ENCODE data around the gene IREB2. TPM values are rescaled to one million over a fixed set of nuclear protein-coding genes. Genes with fewer than 3 reads are reported as not detected.

IREB2 gene
- total and polyA plus RNA-seq, 2 experiments from 2014 or later: 23.4 to 68.4 TPM

GRCh38 chr15:78533331-78533730 is 95.3 kb downstream of the IREB2 start (continued):
- TF ChIP-seq, protein P1, sequence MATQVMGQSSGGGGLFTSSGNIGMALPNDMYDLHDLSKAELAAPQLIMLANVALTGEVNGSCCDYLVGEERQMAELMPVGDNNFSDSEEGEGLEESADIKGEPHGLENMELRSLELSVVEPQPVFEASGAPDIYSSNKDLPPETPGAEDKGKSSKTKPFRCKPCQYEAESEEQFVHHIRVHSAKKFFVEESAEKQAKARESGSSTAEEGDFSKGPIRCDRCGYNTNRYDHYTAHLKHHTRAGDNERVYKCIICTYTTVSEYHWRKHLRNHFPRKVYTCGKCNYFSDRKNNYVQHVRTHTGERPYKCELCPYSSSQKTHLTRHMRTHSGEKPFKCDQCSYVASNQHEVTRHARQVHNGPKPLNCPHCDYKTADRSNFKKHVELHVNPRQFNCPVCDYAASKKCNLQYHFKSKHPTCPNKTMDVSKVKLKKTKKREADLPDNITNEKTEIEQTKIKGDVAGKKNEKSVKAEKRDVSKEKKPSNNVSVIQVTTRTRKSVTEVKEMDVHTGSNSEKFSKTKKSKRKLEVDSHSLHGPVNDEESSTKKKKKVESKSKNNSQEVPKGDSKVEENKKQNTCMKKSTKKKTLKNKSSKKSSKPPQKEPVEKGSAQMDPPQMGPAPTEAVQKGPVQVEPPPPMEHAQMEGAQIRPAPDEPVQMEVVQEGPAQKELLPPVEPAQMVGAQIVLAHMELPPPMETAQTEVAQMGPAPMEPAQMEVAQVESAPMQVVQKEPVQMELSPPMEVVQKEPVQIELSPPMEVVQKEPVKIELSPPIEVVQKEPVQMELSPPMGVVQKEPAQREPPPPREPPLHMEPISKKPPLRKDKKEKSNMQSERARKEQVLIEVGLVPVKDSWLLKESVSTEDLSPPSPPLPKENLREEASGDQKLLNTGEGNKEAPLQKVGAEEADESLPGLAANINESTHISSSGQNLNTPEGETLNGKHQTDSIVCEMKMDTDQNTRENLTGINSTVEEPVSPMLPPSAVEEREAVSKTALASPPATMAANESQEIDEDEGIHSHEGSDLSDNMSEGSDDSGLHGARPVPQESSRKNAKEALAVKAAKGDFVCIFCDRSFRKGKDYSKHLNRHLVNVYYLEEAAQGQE (IDR thresholded peaks at IDR 0.05; ENCODE audit: unreplicated experiment): no peak
- no peak for TF ChIP-seq ETS1 (IDR thresholded peaks at IDR 0.05)
- TF ChIP-seq, protein P2, sequence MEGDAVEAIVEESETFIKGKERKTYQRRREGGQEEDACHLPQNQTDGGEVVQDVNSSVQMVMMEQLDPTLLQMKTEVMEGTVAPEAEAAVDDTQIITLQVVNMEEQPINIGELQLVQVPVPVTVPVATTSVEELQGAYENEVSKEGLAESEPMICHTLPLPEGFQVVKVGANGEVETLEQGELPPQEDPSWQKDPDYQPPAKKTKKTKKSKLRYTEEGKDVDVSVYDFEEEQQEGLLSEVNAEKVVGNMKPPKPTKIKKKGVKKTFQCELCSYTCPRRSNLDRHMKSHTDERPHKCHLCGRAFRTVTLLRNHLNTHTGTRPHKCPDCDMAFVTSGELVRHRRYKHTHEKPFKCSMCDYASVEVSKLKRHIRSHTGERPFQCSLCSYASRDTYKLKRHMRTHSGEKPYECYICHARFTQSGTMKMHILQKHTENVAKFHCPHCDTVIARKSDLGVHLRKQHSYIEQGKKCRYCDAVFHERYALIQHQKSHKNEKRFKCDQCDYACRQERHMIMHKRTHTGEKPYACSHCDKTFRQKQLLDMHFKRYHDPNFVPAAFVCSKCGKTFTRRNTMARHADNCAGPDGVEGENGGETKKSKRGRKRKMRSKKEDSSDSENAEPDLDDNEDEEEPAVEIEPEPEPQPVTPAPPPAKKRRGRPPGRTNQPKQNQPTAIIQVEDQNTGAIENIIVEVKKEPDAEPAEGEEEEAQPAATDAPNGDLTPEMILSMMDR (conservative IDR thresholded peaks at IDR 0.05; ENCODE audit: low read depth in 2 of 2): no peak
- no peak for TF ChIP-seq EZH2phosphoT487 (IDR thresholded peaks at IDR 0.05; ENCODE audit: unreplicated experiment)
- no peak for TF ChIP-seq ZNF331 (CRISPR knock-in tag; IDR thresholded peaks at IDR 0.05; ENCODE audit: low read depth)
- no peak for TF ChIP-seq ZNF114 (CRISPR knock-in tag; IDR thresholded peaks at IDR 0.05)
- no peak for TF ChIP-seq EZH2 (IDR thresholded peaks at IDR 0.05; ENCODE audit: low read depth, unreplicated experiment)
- no peak for TF ChIP-seq POLR2AphosphoS5 (IDR thresholded peaks at IDR 0.05; ENCODE audit: low read depth)
- TF ChIP-seq CREB1 (CRISPR knock-in tag; IDR thresholded peaks at IDR 0.05; ENCODE audit: low read depth): no peak

- H3K27ac ChIP-seq (ENCODE audit: low read depth): no peak overlapping the region
- H3K27me3 ChIP-seq (ENCODE audit: insufficient read depth): no peaks in the 10 kb centered on the region
- Mint-ChIP-seq H3K9me3 (no peaks in the 10 kb centered on the region; the same call in 2 of the 3 replicates), H3K4me3 (no peak overlapping the region), H3K27me3 (ENCODE audit: insufficient read depth, low read depth, poor library complexity) (peaks cover 6% of the 10 kb centered on the region), H3K4me1 (no peaks in the 10 kb centered on the region), H3K36me3 (ENCODE audit: low read depth) (0 out of 3 replicates have a peak, but pooled peaks cover 3% of the 10 kb centered on the region), H3K27ac (no peak overlapping the region)
- H3F3A ChIP-seq (replicated peaks; ENCODE audit: low read depth): no peaks in the 10 kb centered on the region
- H3K4me3 ChIP-seq: no peak overlapping the region
- no peaks in the 10 kb centered on the region for H3K36me3 ChIP-seq (ENCODE audit: insufficient read depth)
- 0 out of 2 replicates have a peak, but pooled peaks cover under 1% of the 10 kb centered on the region for H3K4me1 ChIP-seq (ENCODE audit: insufficient read depth)
- H3K9me2 ChIP-seq (ENCODE audit: insufficient read depth): peaks cover 3% of the 10 kb centered on the region; the same call in 1 of the 2 replicates
- no peaks in the 10 kb centered on the region for H4K20me1 ChIP-seq (replicated peaks; ENCODE audit: insufficient read depth)
- ATAC-seq: no peak
- no peak overlapping the region for H2AFZ ChIP-seq
- H3K4me2 ChIP-seq: no peak overlapping the region
- H3K79me2 ChIP-seq (replicated peaks; ENCODE audit: insufficient read depth): peaks cover 7% of the 10 kb centered on the region
- DNase-seq (ENCODE audit: low spot score): no peak
- no peak for TF ChIP-seq ZNF462 (CRISPR knock-in tag; IDR thresholded peaks at IDR 0.05)
Measured at GRCh38 chr15:78536134-78536533, 98.1 kb downstream of the IREB2 start.

Measured in GM23338 (cell line).